H1 (cell line): Measurements from ENCODE around the gene PTGDR2. TPM values are rescaled to one million over a fixed set of nuclear protein-coding genes. Genes with fewer than 3 reads are reported as not detected.

ENCODE experiments used
- CTCF ChIA-PET: fragments of 300-600 bp; sonication (Branson Sonifier 250); formaldehyde crosslinking; loops from one replicate; lab custom pipeline; 2021; ENCODE audit not compliant: partially characterized antibody; lab: Charles Lee
- POLR2A ChIA-PET: fragments of 300-600 bp; sonication (Branson Sonifier 250); formaldehyde crosslinking; loops from one replicate; lab custom pipeline; 2021; ENCODE audit warnings: inconsistent platforms; ENCODE audit not compliant: partially characterized antibody; lab: Charles Lee
- DNase-seq, 2 experiments: peaks; one replicate each; pipeline versions ENCODE4 v3.0.0 to v3.0.0-alpha.2; 2010 to 2022; ENCODE audit warnings: low spot score in 2 of 2, low read depth in 1 of 2, mixed read lengths in 1 of 2
- FAIRE-seq: peaks from 2 replicates; lab custom pipeline; 2011; peaks lifted over from hg19 to GRCh38; lab: Jason Lieb, UNC
- H2AFZ ChIP-seq: 2 replicates; pipeline ENCODE4 v1.8.1; 2012; ENCODE audit warnings: low read length, inconsistent platforms
- H2AK5ac ChIP-seq: 2 replicates; pipeline ENCODE4 v1.6.1; 2013; ENCODE audit warnings: low read depth, low read length
- H2BK120ac ChIP-seq: replicated peaks from 2 replicates; pipeline ENCODE3; 2013; ENCODE audit warnings: low read depth, low read length, inconsistent platforms
- H2BK12ac ChIP-seq: 2 replicates; pipeline ENCODE4 v1.6.1; 2013; ENCODE audit warnings: low read depth, low read length
- H2BK15ac ChIP-seq: 2 replicates; pipeline ENCODE4 v1.6.1; 2013; ENCODE audit warnings: low read length
- H2BK20ac ChIP-seq: 2 replicates; pipeline ENCODE4 v1.6.1; 2013; ENCODE audit warnings: low read length
- H2BK5ac ChIP-seq: 2 replicates; pipeline ENCODE4 v1.6.1; 2013; ENCODE audit warnings: low read depth, low read length
- H3K14ac ChIP-seq: 2 replicates; pipeline ENCODE4 v1.6.1; 2013; ENCODE audit warnings: inconsistent platforms; ENCODE audit not compliant: insufficient read length
- H3K18ac ChIP-seq: 2 replicates; pipeline ENCODE4 v1.6.1; 2013; ENCODE audit warnings: low read length; ENCODE audit errors: extremely low read depth
- H3K23ac ChIP-seq: 2 replicates; pipeline ENCODE4 v1.6.1; 2013; ENCODE audit warnings: inconsistent platforms; ENCODE audit not compliant: insufficient read length
- H3K23me2 ChIP-seq: 2 replicates; pipeline ENCODE4 v1.6.1; 2013; ENCODE audit warnings: low read depth, low read length
- H3K27ac ChIP-seq: 2 replicates; pipeline ENCODE4 v1.6.1; 2011; ENCODE audit warnings: low read depth, low read length, inconsistent platforms
- H3K27me3 ChIP-seq, 4 experiments: replicated peaks in 1 of 4; 1 replicate in 1 of 4; 2 replicates in 3 of 4; pipeline versions ENCODE4 v1.6.1 to v1.8.1; 2011 to 2013; ENCODE audit warnings: low read length in 3 of 4, mild to moderate bottlenecking in 3 of 4, inconsistent platforms in 2 of 4, mixed read lengths in 2 of 4, moderate library complexity in 1 of 4; ENCODE audit not compliant: control insufficient read depth in 3 of 4, insufficient read depth in 3 of 4; ENCODE audit errors: extremely low read depth in 1 of 4
- H3K36me3 ChIP-seq, 4 experiments: 2 replicates each; pipeline versions ENCODE4 v1.6.1 to v1.8.1; 2011 to 2013; ENCODE audit warnings: mild to moderate bottlenecking in 4 of 4, low read length in 3 of 4, moderate library complexity in 2 of 4, control low read depth in 1 of 4, inconsistent platforms in 1 of 4; ENCODE audit not compliant: insufficient read depth in 4 of 4, control insufficient read depth in 2 of 4
- H3K4ac ChIP-seq: replicated peaks from 2 replicates; pipeline ENCODE3; 2013; ENCODE audit warnings: low read length, low read depth, mixed read lengths, inconsistent platforms; ENCODE audit not compliant: insufficient read length
- H3K4me1 ChIP-seq, 4 experiments: replicated peaks in 1 of 4; 1 replicate in 1 of 4; 2 replicates in 3 of 4; pipeline versions ENCODE4 v1.6.1 to v1.8.1; 2011 to 2013; ENCODE audit warnings: low read length in 3 of 4, inconsistent platforms in 2 of 4, mixed read lengths in 1 of 4; ENCODE audit not compliant: insufficient read depth in 4 of 4, control insufficient read depth in 3 of 4
- H3K4me2 ChIP-seq, 2 experiments: 2 replicates each; pipeline versions ENCODE4 v1.6.1 to v1.8.1; 2011 to 2013; ENCODE audit warnings: low read depth in 2 of 2, low read length in 2 of 2, control low read depth in 1 of 2, inconsistent platforms in 1 of 2, mild to moderate bottlenecking in 1 of 2; ENCODE audit not compliant: insufficient read depth in 1 of 2
- H3K4me3 ChIP-seq, 4 experiments: fragments of 200-600, 300-600 bp in 1 of 4; sonication (generic), shearing (Covaris generic), sonication (Bioruptor Twin) in 1 of 4; 2 replicates each; pipeline versions ENCODE4 v1.5.1 to v1.8.1; 2011 to 2016; ENCODE audit warnings: low read length in 4 of 4, low read depth in 3 of 4, control low read depth in 2 of 4, inconsistent platforms in 2 of 4, mild to moderate bottlenecking in 2 of 4, mixed read lengths in 1 of 4, moderate library complexity in 1 of 4; ENCODE audit not compliant: insufficient read depth in 2 of 4; ENCODE audit errors: extremely low read depth in 1 of 4
- H3K56ac ChIP-seq: replicated peaks from 2 replicates; pipeline ENCODE3; 2013; ENCODE audit warnings: low read depth, mild to moderate bottlenecking, mixed read lengths, low read length, inconsistent platforms; ENCODE audit not compliant: insufficient read length
- H3K79me1 ChIP-seq: 2 replicates; pipeline ENCODE4 v1.6.1; 2013; ENCODE audit warnings: low read depth, low read length, control low read depth
- H3K79me2 ChIP-seq, 2 experiments: 2 replicates each; pipeline versions ENCODE4 v1.6.1 to v1.8.1; 2012 to 2013; ENCODE audit warnings: low read length in 2 of 2, mild to moderate bottlenecking in 2 of 2, inconsistent platforms in 1 of 2; ENCODE audit not compliant: insufficient read depth in 2 of 2, control insufficient read depth in 1 of 2
- H3K9ac ChIP-seq, 4 experiments: replicated peaks in 1 of 4; 1 replicate in 1 of 4; 2 replicates in 3 of 4; pipeline versions ENCODE4 v1.6.1 to v1.8.1; 2011 to 2013; ENCODE audit warnings: low read depth in 3 of 4, low read length in 3 of 4, control low read depth in 2 of 4, mild to moderate bottlenecking in 2 of 4, moderate library complexity in 2 of 4, inconsistent platforms in 1 of 4; ENCODE audit errors: extremely low read depth in 1 of 4
- H3K9me3 ChIP-seq, 2 experiments: 2 replicates each; pipeline versions ENCODE4 v1.6.1 to v1.8.1; 2012 to 2013; ENCODE audit warnings: mild to moderate bottlenecking in 2 of 2, moderate library complexity in 2 of 2, control low read depth in 1 of 2, inconsistent platforms in 1 of 2, low read depth in 1 of 2, low read length in 1 of 2, mixed read lengths in 1 of 2; ENCODE audit not compliant: insufficient read depth in 2 of 2
- H4K20me1 ChIP-seq, 2 experiments: replicated peaks in 1 of 2; 2 replicates each; pipeline versions ENCODE3 to v1.8.1; 2011 to 2013; ENCODE audit warnings: inconsistent platforms in 2 of 2, low read length in 2 of 2, mild to moderate bottlenecking in 1 of 2; ENCODE audit not compliant: insufficient read depth in 2 of 2, control insufficient read depth in 1 of 2
- H4K5ac ChIP-seq: 2 replicates; pipeline ENCODE4 v1.6.1; 2013; ENCODE audit warnings: low read length, low read depth, mixed read lengths, inconsistent platforms; ENCODE audit not compliant: insufficient read length
- H4K8ac ChIP-seq: 2 replicates; pipeline ENCODE4 v1.8.0; 2013; ENCODE audit warnings: mild to moderate bottlenecking, moderate library complexity, low read length, inconsistent platforms; ENCODE audit not compliant: insufficient read depth; ENCODE audit errors: extremely low read depth
- H4K91ac ChIP-seq: replicated peaks from 2 replicates; pipeline ENCODE3; 2013; ENCODE audit warnings: low read length, mixed read lengths, inconsistent platforms; ENCODE audit not compliant: insufficient read length
- POLR2A ChIP-seq, 2 experiments: IDR thresholded peaks; 1 replicate in 1 of 2; 2 replicates in 1 of 2; pipeline ENCODE4 v1.6.1; 2011; ENCODE audit warnings: low read depth in 2 of 2, low read length in 2 of 2, mild to moderate bottlenecking in 2 of 2; ENCODE audit errors: control extremely low read depth in 1 of 2
- RFX5 ChIP-seq: IDR thresholded peaks from 2 replicates; pipeline ENCODE4 v1.6.1; 2011; ENCODE audit warnings: low read depth, low read length, improper control_type of control experiment, borderline replicate concordance
- RXRA ChIP-seq: IDR thresholded peaks from 2 replicates; pipeline ENCODE4 v1.6.1; 2011; ENCODE audit warnings: low read depth, mild to moderate bottlenecking, low read length, moderate library complexity; ENCODE audit not compliant: insufficient read depth
- WGBS, 2 experiments: shearing (Covaris generic) in 1 of 2; methylation state at CpG; one replicate each; pipeline versions ENCODE4 v1.1.6 to v1.1.7; 2013 to 2015; ENCODE audit warnings: low lambda C conversion rate in 2 of 2, mixed read lengths in 2 of 2, inconsistent platforms in 1 of 2, low coverage in 1 of 2, missing lambda C conversion rate in 1 of 2; ENCODE audit not compliant: insufficient replicate concordance in 2 of 2, insufficient coverage in 1 of 2, insufficient read length in 1 of 2; ENCODE audit errors: extremely low coverage in 1 of 2, missing lambda C conversion rate in 1 of 2; 5-methylcytosine and 5-hydroxymethylcytosine counted together
- polyA plus RNA-seq, 7 experiments: library from polyadenylated mRNA; depleted of rRNA in 3 of 7; stranded (reverse) in 5 of 7; unstranded in 2 of 7; fragments of >200 nt in 5 of 7; fragments of 200-250 nt in 2 of 7; gene quantifications; 1 replicate in 5 of 7; 2 replicates in 1 of 7; 4 replicates in 1 of 7; pipeline versions ENCODE4 v1.2.1 to v1.2.3, GENCODE V29; 2011 to 2013; ENCODE audit warnings: missing spikeins in 2 of 7, mixed read lengths in 2 of 7
- total RNA-seq: library from RNA; stranded (reverse); fragmentation: NEBNext Ultra II Directional; extraction: Animal tissue kit (Norgen Biotek cat#: 25700); gene quantifications from 2 replicates; pipeline ENCODE4 v1.2.1, GENCODE V29; 2021

The PTGDR2 gene
- total and polyA plus RNA-seq, 2 of the 8 experiments (the other 6 are each of a cell fraction or from before 2014, with no cell fraction given) = 0.20 TPM; not detected in 1

GRCh38 chr11:60899977-60900376 lies 44.2 kb upstream of the PTGDR2 start:
- ChIA-PET CTCF (interaction anchor here (0.6 to 23.0 kb wide), 37 partner anchors 8 to 457 kb away, joined by 3 to 522 read pairs (median 4); partner anchors contain the start of genes PTGDR2, TMEM109 and ZP1), POLR2A (interaction anchor here (1.5 to 1.6 kb wide), 3 partner anchors 10 to 49 kb away, joined by 3 to 8 read pairs (median 4); no protein-coding TSS in a partner anchor)

More at GRCh38 chr11:60899977-60900376, 44.2 kb upstream of the PTGDR2 start:
- H3K79me1 ChIP-seq = peaks cover 9% of the 10 kb centered on the region
- H2BK5ac ChIP-seq = no peak overlapping the region
- H4K20me1 ChIP-seq = peaks cover 10 to 30% of the 10 kb centered on the region in 2 experiments
- H3K9ac ChIP-seq = no peak overlapping the region
- peaks cover 13 to 30% of the 10 kb centered on the region in 2 experiments for H3K79me2 ChIP-seq
- TF ChIP-seq RFX5 = no peak
- TF ChIP-seq POLR2A (IDR thresholded peaks at IDR 0.05; ENCODE audit: control extremely low read depth in 1 of 2, low read depth in 2 of 2, low read length in 2 of 2) = no peak
- TF ChIP-seq RXRA = no peak
- no peaks in the 10 kb centered on the region for H3K27me3 ChIP-seq
- H4K8ac ChIP-seq = no peak overlapping the region
- no peak overlapping the region for H3K4ac ChIP-seq
- no peak overlapping the region for H2BK15ac ChIP-seq
- H3K56ac ChIP-seq = no peak overlapping the region
- no peak overlapping the region for H2AK5ac ChIP-seq
- no peak overlapping the region for H3K4me2 ChIP-seq
- no peak overlapping the region for H2AFZ ChIP-seq
- no peak overlapping the region for H3K14ac ChIP-seq
- DNase-seq (no peak), FAIRE-seq (no peak)
- no peaks in the 10 kb centered on the region for H3K23me2 ChIP-seq
- no peak overlapping the region for H2BK20ac ChIP-seq
- no peak overlapping the region for H4K91ac ChIP-seq
- H3K18ac ChIP-seq = no peak overlapping the region
- no peak overlapping the region for H2BK120ac ChIP-seq
- H4K5ac ChIP-seq = no peak overlapping the region
- 66% methylated on average over 4 of the region's 4 CpGs; no CpG with 5 or more reads in 1 of the 2 experiments for WGBS, 2 experiments
- H3K9me3 ChIP-seq = no peaks in the 10 kb centered on the region
- H3K23ac ChIP-seq = no peak overlapping the region
- no peak overlapping the region for H3K4me3 ChIP-seq
- H2BK12ac ChIP-seq = no peak overlapping the region
- peaks cover 34 to 81% (median 74%) of the 10 kb centered on the region in 4 experiments for H3K36me3 ChIP-seq
- peaks cover under 1 to 6% (median under 1%) of the 10 kb centered on the region in 4 experiments; a peak in 3 of 7 replicates for H3K4me1 ChIP-seq
- H3K27ac ChIP-seq = no peak overlapping the region
